IPS-11a (cell line): ENCODE measurements around the gene SSX2IP.
A peak's percentile ranks its signal among the peaks of the same experiment; 100 is the strongest.

Source experiments
- H3K4me3 ChIP-seq: one replicate; pipeline ENCODE4 v1.5.1; 2013; ENCODE audit warnings: low read depth, low read length, control low read depth

The SSX2IP gene

DNA sequence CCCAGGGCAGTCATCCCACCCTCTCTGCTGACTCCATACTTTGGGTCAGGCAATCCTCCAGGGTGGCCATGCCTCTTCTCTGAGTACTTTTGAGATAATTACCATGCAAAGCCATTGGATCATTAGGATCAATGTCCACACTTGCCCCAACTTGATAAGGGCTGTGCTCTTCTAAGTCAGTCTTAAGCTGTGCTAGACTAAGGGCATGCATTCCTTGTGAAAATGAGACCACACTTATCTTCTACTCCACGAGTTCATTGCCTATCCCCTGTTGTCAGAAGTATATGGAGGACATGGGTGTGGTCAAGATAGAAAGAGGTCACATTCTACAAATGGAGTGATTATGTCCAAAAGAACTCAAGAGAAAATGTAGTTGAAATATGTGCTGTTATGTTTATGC is 18.9 kb upstream of the SSX2IP start:
- no peak overlapping the region for H3K4me3 ChIP-seq

DNA sequence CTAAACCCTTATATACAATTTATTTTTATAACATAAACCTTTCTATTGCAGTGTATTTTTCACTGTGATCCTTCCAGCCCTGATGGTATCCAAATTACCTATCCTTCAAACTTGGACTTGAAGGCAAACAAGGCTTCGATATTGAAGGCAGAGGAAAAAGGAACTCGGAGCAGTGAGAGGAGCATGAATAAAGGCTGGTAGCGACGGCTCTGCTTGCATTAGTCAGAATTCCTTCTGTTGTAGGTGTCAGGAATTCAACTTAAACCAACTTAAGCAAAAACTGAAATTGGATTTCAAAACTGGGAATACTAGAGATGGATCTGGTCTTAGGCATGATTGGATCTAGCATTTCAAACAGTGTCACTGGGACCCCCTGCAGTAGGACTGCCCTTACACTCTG is 17.8 kb upstream of the SSX2IP start:
- no peak overlapping the region for H3K4me3 ChIP-seq

DNA sequence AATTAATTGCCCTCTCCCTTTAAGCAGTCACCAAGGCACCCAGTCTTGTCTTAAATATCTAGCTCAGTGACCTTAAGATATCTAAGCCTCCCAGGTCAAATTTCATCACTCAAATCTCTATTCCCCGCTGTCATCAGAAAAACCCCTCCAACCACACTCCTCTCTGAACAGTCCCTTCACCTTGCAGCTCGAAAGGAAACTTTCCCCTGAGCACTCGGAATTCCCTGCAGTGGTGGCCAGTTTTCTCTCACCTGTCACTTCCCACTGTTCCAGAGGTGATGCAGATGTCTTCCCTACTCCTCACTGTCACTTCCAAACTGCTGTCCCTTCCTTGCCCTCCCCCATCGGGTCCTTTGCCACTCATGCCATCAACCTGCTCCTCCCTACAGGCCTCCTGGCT is 15.3 kb upstream of the SSX2IP start:
- H3K4me3 ChIP-seq = no peak overlapping the region

DNA sequence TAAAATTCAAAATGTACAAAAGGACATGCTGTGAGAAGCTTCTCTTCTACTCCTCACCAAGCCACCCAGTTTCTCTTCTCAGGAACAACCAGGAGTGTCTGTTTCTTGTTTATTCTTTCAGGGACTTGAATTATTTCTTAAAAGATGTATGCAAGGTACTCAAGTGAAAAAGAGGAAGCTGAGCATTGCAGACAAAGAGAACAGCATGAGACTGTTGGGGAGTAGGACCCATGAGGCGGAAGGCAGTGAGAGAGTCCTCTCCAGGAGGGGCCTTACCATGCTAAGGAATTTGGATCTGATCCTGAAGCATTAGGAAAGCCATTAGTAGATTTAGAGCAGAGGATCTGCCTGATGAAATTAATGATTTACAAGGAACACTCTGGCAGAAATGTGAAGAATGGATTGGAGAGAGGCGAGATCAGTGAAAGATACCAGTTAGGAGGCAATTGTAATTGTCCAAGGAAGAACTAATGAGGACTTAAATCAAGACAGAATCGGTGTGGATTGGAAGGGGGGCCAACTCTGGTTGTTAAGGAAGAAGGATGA is 14.7 kb upstream of the SSX2IP start:
- H3K4me3 ChIP-seq = no peak overlapping the region

DNA sequence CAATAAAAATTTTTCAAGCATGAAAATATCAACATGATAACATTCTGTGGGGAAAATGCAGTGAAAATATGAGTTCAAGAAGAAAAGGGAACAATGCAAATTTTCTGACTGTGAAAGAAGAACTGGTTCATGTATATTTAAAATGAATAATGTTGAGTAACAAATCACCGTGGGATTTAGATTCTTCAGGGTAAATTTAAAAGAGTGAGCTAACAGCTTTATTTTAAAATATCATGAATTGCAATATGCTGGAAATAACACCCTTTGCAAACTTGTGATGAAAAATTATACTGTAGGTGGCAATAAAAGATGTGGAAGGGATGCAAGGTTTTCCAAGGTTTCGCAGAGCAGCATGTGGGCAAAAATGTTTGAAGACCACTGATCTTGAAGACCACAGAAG is 13.2 kb upstream of the SSX2IP start:
- no peak overlapping the region for H3K4me3 ChIP-seq

DNA sequence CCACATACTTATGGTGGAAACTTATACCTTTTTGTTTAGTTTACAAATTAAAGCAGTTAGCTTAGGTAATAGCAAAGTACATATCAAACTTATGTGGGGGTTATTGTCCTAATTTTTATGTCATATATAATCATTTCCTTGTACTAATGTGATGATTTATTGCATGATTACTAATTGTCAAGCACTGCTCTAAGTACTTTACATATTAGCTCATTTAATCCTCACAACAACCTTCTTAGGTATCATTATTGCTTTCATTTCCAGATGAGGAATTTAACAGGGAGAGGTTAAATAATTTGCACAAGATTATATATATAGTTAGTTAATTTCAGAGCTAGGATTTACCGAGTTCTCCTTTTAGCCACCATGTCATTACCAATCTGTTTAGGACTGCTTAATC is 11.9 kb upstream of the SSX2IP start:
- H3K4me3 ChIP-seq = no peak overlapping the region

DNA sequence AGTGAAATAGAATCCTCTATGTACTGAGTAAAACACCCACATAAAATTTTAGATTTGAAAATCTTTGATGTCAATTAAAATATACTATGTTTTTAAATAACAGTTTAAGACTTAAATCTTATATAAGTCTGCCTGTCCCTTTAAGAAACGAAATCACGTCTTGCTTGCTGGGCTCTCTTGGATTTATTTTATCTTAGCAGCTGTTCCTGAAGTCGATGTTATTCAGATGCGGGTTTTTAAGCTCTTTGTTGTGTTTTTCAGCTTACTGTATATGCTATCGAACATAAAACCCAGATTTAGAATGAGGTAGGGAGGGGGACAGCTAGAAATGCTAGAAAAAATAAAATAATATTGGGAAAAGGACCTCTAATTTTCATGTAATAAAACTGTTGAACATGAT is 11.1 kb upstream of the SSX2IP start:
- H3K4me3 ChIP-seq = no peak overlapping the region

DNA sequence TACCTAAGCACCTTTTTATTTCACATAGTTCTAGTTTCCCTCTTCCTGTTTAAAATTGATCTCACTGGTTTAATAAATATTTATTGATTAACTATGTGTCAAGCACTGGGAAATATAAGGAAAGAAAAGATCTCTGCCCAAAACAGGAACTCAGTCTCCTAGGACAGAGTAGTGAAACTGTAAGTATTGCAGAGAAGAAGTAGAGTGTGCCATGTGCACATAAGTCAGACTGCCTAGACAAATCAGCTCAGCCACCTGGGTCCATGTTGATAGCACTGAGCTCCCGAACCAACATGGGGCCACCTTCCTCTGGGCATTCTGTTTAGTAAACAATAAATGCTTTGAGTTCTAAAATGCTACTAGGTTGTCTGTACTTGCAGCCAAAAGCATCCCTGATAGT is 9.8 kb upstream of the SSX2IP start:
- no peak overlapping the region for H3K4me3 ChIP-seq

DNA sequence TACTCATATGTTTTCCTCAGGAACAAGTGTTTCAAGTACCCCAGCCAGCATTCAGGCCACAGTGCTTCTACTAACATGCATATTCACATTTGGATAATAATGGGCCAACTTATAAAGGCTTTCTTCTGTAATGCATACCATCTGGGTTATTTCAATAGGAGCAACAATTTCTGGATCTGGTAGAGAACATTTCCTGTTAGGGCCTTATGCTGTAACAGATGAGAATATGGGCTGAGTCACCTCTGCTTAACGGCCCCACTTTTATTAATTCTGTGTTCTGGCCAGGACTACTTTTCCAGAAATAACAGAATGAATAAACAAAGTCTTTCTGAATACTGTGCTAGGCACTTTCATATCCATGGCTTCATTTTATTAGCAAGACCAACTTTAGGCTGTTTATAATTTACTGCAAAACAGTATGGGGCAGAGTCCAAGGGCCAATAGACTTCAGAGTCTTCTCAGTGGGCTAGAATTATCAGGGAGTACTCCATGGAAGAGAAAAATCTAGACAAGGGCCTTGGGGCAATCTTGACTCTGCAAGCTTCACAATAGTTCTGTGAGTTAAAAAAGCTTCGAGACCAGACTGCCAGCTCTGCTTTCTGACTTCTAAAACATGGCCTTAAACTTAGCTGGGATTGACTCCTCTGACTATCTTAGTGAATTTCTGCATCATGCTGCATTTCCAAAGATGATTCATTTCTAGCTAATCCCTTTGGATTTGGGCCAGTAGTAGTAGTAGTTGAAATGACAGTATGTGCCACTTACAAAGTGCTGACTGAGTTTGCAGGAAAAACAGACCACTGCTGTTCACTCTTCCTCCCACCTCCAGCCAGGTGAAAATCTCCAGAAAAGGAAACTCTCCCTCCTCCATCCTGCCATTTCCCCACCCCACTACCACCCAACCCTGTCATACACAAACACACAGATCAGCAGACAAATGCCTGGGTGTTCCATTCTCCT is 8.2 kb upstream of the SSX2IP start:
- no peak overlapping the region for H3K4me3 ChIP-seq

DNA sequence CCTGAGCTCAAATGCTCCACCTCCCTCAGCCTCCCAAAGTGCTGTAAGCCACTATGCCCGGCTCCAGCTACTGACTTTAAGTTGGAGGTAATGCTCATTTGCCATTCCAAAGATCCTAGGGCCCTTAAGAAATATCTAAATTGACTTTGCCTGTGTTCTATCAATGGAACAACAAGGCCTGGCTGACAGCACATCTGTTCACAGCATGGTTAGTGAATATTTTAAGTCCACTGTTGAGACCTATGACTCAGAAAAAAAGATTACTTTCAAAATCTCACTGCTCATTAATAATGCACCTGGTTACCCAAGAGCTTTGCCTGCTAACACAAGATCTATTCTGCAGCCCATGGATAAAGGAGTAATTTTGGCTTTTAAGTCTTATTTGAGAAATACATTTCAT is 3.5 kb upstream of the SSX2IP start:
- H3K4me3 ChIP-seq = no peak overlapping the region

DNA sequence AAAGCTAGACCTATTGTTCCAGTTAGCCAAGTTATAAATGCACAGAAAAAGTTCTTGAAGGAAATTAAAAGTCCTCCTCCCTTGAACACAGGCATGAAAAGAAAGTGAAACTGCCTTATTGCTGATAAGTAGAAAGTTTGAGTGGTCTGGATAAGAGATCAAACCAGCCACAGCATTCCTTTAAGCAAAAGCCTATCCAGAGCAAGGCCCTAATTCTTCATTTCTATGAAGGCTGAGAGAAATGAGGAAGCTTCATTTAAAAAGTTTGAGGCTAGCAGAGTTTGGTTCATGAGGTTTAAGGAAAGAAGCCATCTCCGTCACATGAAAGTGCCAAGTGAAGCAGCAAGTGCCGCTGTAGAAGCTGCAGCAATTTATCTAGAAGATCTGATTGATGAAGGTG is 2.7 kb upstream of the SSX2IP start:
- H3K4me3 ChIP-seq = no peak overlapping the region

DNA sequence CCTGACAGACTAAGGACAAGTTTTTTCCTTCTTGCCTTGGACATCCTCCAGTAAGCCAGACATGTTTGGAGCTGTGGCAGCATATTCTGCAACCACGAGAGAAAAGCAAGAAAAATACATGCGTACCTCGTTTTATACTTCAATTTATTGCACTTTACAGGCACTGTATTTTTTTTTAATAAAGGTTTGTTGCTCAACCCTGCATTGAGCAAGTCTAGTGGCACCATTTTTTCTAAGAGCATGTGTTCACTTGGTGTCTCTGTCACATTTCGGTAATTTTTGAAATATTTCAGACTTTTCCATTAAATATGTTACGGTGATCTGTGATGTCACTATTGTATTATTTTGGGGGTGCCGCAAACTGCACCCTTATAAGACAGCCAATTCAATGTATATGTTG is 2.1 kb upstream of the SSX2IP start:
- no peak overlapping the region for H3K4me3 ChIP-seq

DNA sequence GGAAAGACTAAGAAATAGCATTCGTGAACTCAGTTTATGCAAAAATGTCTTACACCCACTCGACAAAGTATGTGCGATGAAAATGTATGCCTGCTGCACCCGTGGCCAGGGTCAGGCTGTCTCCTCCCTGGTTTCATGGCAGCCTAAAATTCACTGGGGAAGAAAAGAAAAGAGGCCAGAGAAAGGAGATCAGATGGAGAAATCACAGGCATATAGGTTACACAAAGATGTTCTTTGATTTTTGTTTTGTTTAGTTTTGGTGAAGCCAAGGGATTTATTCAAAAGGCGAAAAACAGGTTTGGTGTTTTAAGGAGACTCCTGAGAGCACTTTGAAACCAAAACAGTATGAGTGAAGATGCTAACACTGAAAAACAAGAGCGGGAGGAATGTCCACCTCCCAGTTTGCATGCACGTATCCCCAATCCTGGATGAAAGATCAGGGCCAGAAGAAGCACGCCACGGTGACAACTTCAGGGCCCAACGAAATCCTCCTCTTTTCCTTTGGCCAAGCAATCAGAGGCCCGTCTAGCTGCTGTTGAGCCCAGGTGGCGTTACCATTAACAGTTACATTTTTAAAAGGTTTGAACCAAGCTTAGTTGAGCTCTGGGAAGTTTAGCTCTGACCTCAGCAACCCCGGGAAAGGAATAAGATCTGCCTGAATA is 992 bp upstream of the SSX2IP start:
- H3K4me3 ChIP-seq = peak overlapping the region; percentile 68

DNA sequence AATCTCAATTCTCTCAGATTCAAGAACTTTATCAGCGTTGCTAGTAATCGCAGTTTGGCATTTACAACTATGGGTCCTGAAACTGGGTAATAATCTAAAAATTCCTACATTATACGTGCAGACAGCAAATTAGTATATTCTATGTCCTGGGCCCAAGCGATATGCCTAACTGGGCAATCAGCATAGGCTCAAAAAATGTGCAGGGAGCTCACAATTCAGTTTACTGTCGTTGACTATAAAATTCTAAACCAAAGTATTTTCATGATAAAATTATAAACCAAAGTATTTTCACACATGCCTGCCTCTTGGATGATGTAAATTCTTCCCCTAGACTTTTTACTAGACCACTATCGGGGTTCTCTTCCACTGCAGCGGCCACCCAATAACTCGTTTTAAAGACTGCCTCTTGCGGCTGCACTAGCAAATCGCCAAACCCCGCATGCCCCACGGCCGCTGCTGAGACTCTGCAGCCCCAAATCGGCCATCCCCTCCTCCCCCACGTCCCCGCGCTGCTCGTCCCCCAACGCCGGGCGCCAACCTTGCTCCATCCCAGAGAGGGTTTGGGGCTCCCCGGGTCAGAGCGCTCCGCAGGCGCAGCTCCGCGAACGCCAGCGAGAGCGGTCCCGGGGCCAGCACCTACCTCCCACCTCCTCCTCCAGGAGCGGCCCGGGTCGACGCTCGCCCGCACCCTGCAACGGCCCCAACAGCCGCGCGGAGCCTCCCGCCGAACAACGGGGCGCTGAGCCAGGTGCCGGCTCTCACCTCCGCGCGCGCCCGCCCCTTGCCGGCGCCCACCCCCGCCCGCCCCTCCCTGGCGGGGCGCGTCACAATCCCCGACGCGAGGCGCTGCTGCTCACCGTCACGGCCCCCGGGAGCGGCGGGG is 506 bp downstream of the SSX2IP start:
- peak overlapping the region; percentile 75 for H3K4me3 ChIP-seq

DNA sequence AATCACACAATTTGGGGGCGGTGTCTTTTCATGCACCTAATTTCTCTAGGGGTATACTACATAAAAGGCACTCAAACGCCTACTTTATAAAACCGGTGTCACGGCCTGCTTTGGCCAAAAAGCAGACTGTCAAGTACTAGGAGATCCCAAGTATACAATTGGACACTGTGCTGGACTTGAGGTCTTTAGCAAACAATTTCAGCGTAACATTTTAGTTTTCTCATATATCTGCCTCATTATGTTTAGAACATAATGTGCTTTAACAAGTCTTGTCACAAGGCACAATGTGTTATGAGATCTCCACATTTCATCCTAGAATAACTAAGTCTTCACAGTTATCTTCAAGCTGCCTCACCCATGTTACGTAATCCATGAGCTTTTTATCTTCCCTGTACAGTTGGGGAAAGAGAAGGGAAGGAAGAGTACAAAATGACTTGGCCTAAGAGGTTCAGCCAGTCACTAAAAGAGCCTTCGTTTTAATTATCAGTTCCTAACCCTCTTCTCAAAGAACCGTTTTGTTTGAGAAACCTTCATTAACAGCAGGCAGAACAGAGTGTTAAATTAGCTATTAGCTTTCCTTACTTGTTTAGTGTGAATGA is 1.7 kb downstream of the SSX2IP start:
- H3K4me3 ChIP-seq = no peak overlapping the region

DNA sequence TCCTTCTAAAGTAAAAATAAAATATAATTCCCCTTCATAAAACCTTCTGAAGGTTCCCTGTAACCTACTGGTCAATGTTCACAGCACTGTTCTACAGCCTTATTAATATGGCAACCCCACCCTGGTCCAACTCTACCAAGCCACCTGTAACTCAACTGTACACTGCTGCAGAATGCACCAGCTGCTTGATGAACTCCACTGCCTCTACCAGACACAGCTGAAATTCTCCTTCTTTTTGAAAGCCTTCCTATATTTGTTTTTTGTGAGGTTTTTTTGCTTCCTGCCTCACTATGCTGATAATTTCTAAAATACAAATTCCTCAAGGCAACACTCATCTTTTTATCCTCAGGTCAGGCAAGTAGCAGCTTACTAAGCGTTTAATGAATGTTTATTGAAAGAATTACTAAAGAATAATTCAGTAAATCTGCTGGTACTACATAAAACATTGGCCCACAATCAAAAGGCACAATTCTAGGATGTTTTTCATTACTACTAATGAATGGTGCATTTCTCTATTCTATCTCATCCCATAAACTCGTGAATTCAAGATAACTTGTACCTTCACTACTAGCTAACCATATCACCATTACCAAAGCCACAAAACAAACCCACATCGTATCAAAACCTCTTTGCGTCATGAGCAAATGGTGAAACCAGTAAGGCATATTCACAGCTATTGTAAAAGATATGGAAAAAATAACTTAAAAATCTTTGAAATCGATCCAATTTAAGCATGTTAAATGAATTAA is 2.4 kb downstream of the SSX2IP start:
- no peak overlapping the region for H3K4me3 ChIP-seq

DNA sequence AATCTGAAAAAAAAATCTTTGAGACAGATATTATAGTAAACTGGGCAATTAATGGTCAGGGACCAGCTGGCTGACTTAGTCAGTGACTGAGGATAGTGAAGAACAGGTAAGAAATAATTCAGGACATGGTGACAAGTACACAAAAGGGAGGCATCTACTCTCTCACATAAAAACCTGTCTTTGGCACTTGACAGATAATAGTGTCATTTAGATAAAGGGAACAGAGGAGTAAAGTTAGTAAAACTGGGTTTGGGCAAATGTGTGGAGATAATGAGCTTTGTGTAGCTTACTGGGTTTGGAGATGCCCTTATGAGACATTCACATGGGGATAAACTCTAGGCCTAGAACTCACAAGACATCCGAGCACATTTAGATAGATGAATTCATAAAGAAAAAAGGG is 4.0 kb downstream of the SSX2IP start:
- no peak overlapping the region for H3K4me3 ChIP-seq

DNA sequence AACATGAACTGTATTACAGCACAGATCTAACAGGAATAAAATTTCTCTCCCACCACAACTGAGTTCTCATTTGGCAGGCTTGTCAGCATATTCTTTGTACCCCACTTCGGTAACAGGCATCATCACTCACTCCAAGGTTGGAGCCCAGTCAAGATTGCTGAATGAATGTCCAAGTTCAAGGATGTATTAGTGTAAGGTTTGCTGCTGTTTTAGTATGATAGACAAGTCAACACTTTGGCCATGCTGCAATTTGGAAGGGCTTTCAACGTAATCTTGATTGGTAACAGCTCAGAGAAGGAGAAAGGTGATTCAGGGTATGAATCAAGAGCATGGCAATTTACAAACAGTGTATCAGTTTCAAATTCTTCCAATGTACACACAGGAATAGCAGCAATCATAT is 6.8 kb downstream of the SSX2IP start:
- H3K4me3 ChIP-seq = no peak overlapping the region

DNA sequence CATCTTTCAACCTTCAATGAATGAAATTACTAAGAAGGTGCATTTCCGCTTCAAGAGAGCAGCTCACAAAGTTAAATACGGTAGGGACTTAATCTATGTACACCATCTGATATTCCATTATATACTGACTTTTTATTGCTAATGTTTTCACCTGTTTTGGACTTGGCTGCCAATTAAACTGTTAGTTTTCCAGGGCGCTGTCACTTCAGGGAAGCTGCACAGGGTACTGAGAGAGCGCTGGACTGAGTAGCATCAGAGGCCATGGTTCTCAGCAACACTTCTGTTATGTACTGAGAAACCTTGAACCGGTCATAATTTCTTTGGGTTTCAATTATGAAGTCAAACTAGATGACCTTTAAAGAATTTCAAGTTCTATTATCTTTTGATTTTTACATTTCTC is 8.2 kb downstream of the SSX2IP start:
- no peak overlapping the region for H3K4me3 ChIP-seq
